Right lobe of liver (tissue), 4 donors: ENCODE data around the gene GPR87.

ENCODE experiments used
- POLR2A ChIP-seq: fragments of 450-650 bp; IDR thresholded peaks from one replicate; pipeline ENCODE4 v1.6.1; 2017; ENCODE audit warnings: antibody characterized with exemption, mild to moderate bottlenecking
- TF ChIP-seq, protein P1 (sequence below), 4 donors: fragments of 200-600 bp in 3 of 4; fragments of 450-650 bp in 1 of 4; IDR thresholded peaks; one replicate each; pipeline versions ENCODE4 v1.5.1 to v1.8.0; 2016 to 2022; ENCODE audit warnings: antibody characterized with exemption in 4 of 4, mild to moderate bottlenecking in 2 of 4
- donor health status: DM: no; HTN: no; CAD: no.
- donor health status: DM: no; HTN: no; CAD: no.
- donor health status: DM: no; HTN: yes; CAD: no.

DNA sequence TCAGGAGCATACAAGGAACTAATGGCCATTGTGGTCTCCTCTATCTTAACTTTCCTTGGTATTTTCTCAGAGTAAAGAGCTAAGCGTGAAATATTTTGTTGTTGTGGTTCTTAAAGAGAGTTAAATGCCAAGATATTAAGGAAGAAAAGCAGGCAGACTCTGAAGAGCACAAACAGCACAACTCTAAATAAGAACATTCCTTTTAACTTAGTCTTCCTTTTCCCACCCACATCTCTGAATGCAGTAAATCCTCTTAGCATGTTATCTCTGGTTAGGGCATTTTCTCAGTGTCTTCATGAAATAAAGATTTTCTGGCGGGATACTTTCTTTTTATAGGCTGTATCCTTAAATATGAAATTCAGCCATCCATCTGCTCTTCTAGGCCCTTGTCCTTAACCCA is 1.5 kb downstream of the GPR87 start:
- TF ChIP-seq, protein P1, sequence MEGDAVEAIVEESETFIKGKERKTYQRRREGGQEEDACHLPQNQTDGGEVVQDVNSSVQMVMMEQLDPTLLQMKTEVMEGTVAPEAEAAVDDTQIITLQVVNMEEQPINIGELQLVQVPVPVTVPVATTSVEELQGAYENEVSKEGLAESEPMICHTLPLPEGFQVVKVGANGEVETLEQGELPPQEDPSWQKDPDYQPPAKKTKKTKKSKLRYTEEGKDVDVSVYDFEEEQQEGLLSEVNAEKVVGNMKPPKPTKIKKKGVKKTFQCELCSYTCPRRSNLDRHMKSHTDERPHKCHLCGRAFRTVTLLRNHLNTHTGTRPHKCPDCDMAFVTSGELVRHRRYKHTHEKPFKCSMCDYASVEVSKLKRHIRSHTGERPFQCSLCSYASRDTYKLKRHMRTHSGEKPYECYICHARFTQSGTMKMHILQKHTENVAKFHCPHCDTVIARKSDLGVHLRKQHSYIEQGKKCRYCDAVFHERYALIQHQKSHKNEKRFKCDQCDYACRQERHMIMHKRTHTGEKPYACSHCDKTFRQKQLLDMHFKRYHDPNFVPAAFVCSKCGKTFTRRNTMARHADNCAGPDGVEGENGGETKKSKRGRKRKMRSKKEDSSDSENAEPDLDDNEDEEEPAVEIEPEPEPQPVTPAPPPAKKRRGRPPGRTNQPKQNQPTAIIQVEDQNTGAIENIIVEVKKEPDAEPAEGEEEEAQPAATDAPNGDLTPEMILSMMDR (IDR thresholded peaks at IDR 0.05), result no peak
- no peak for TF ChIP-seq POLR2A
